Ishikawa (cell line): ENCODE results near the gene SCARF1.

Experiments used
- CEBPB ChIP-seq: IDR thresholded peaks from 2 replicates; pipeline ENCODE4 v1.6.1; 2012
- CREB1 ChIP-seq: IDR thresholded peaks from 2 replicates; pipeline ENCODE4 v1.6.1; 2012; ENCODE audit warnings: low read depth
- EGR1 ChIP-seq: IDR thresholded peaks from 2 replicates; pipeline ENCODE4 v1.6.1; 2012
- EP300 ChIP-seq: IDR thresholded peaks from 2 replicates; pipeline ENCODE4 v1.6.1; 2012; ENCODE audit warnings: borderline replicate concordance
- FOXM1 ChIP-seq: IDR thresholded peaks from 2 replicates; pipeline ENCODE4 v1.6.1; 2012; ENCODE audit warnings: low read depth, borderline replicate concordance
- NFIC ChIP-seq: IDR thresholded peaks from 2 replicates; pipeline ENCODE4 v1.6.1; 2012
- RAD21 ChIP-seq: IDR thresholded peaks from 2 replicates; pipeline ENCODE4 v1.6.1; 2012; ENCODE audit warnings: low read depth
- TAF1 ChIP-seq: IDR thresholded peaks from 2 replicates; pipeline ENCODE4 v1.6.1; 2012; ENCODE audit warnings: low read depth, mild to moderate bottlenecking
- TCF12 ChIP-seq: IDR thresholded peaks from 2 replicates; pipeline ENCODE4 v1.6.1; 2012; ENCODE audit warnings: low read depth
- TEAD4 ChIP-seq: IDR thresholded peaks from 2 replicates; pipeline ENCODE4 v1.6.1; 2012
- YY1 ChIP-seq: IDR thresholded peaks from 2 replicates; pipeline ENCODE4 v1.6.1; 2012; ENCODE audit warnings: low read depth
- ZBTB7A ChIP-seq: IDR thresholded peaks from 2 replicates; pipeline ENCODE4 v1.6.1; 2012; ENCODE audit warnings: low read depth
- TF ChIP-seq, protein P1 (sequence below): IDR thresholded peaks from 2 replicates; pipeline ENCODE4 v1.6.1; 2012; ENCODE audit warnings: low read depth, mild to moderate bottlenecking
- TF ChIP-seq, protein P2 (sequence below): IDR thresholded peaks from 2 replicates; pipeline ENCODE4 v1.6.1; 2012
- TF ChIP-seq, protein P3 (sequence below): IDR thresholded peaks from 2 replicates; pipeline ENCODE4 v1.6.1; 2012

Gene SCARF1

DNA sequence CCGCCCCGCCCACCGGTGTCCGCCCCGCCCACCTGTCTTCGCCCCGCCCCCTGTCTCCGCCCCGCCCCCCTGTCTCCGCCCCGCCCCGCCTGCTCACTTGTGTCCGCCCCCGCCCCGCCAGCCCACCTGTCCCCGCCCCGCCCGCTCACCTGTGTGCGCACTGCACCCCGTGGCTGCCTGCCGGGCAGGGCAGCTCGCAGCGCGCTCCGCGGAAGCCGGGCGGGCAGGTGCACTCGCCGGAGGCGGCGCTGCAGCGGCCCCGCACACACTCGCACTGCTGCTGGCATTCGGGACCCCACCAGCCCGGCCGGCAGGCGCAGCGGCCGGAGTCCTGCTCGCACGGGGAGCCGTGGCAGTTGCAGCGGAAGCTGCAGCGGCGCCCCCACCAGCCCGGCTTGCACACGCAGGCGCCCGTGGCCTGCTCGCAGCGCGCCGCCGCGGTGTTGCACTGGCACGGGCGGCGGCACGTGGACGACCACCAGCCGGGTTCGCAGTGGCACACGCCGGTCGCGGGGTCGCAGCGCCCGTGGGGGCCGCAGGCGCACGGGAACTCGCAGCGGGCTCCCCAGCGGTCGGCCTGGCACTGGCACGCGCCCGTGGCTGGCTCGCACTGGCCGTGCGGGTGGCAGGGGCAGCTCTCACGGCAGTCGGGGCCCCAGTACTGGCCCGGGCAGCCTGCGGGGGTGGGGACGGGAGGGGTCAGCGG is 2.1 kb downstream of the SCARF1 start:
- TF ChIP-seq, protein P1, sequence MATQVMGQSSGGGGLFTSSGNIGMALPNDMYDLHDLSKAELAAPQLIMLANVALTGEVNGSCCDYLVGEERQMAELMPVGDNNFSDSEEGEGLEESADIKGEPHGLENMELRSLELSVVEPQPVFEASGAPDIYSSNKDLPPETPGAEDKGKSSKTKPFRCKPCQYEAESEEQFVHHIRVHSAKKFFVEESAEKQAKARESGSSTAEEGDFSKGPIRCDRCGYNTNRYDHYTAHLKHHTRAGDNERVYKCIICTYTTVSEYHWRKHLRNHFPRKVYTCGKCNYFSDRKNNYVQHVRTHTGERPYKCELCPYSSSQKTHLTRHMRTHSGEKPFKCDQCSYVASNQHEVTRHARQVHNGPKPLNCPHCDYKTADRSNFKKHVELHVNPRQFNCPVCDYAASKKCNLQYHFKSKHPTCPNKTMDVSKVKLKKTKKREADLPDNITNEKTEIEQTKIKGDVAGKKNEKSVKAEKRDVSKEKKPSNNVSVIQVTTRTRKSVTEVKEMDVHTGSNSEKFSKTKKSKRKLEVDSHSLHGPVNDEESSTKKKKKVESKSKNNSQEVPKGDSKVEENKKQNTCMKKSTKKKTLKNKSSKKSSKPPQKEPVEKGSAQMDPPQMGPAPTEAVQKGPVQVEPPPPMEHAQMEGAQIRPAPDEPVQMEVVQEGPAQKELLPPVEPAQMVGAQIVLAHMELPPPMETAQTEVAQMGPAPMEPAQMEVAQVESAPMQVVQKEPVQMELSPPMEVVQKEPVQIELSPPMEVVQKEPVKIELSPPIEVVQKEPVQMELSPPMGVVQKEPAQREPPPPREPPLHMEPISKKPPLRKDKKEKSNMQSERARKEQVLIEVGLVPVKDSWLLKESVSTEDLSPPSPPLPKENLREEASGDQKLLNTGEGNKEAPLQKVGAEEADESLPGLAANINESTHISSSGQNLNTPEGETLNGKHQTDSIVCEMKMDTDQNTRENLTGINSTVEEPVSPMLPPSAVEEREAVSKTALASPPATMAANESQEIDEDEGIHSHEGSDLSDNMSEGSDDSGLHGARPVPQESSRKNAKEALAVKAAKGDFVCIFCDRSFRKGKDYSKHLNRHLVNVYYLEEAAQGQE = no peak
- TF ChIP-seq, protein P2, sequence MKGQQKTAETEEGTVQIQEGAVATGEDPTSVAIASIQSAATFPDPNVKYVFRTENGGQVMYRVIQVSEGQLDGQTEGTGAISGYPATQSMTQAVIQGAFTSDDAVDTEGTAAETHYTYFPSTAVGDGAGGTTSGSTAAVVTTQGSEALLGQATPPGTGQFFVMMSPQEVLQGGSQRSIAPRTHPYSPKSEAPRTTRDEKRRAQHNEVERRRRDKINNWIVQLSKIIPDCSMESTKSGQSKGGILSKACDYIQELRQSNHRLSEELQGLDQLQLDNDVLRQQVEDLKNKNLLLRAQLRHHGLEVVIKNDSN = 0 out of 2 replicates have a peak, but pooled peaks have one; percentile 20
- TF ChIP-seq ZBTB7A (0 out of 2 replicates have a peak, but pooled peaks have one; percentile 70), YY1 (no peak), TEAD4 (no peak; the same call in 1 of the 2 replicates), TCF12 (no peak), FOXM1 (no peak), EGR1 (no peak)
- TF ChIP-seq, protein P3, sequence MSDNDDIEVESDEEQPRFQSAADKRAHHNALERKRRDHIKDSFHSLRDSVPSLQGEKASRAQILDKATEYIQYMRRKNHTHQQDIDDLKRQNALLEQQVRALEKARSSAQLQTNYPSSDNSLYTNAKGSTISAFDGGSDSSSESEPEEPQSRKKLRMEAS = peak; percentile 40; the same call in 1 of the 2 replicates

DNA sequence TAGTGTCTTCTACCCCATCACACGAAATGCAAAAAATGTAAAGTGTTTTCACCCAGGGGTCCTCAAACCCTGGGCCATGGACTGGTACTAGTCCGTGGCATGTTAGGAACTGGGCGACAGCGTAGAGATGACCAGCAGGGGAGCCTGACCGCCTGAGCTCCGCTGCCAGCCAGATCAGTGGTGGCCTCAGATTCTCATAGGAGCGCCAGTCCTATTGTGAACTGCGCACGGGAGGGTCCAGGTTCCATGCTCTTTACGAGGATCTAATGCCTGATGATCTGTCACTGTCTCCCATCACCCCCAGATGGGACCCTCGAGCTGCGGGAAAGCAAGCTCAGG is 4.5 kb downstream of the SCARF1 start:
- TF ChIP-seq CEBPB (no peak), TAF1 (no peak), TEAD4 (no peak), ZBTB7A (no peak), EGR1 (no peak), CREB1 (no peak), EP300 (no peak), FOXM1 (no peak), RAD21 (no peak), YY1 (no peak), NFIC (no peak), TCF12 (no peak)
- TF ChIP-seq, protein P1 = no peak
- TF ChIP-seq, protein P3 = no peak
- TF ChIP-seq, protein P2 = no peak

DNA sequence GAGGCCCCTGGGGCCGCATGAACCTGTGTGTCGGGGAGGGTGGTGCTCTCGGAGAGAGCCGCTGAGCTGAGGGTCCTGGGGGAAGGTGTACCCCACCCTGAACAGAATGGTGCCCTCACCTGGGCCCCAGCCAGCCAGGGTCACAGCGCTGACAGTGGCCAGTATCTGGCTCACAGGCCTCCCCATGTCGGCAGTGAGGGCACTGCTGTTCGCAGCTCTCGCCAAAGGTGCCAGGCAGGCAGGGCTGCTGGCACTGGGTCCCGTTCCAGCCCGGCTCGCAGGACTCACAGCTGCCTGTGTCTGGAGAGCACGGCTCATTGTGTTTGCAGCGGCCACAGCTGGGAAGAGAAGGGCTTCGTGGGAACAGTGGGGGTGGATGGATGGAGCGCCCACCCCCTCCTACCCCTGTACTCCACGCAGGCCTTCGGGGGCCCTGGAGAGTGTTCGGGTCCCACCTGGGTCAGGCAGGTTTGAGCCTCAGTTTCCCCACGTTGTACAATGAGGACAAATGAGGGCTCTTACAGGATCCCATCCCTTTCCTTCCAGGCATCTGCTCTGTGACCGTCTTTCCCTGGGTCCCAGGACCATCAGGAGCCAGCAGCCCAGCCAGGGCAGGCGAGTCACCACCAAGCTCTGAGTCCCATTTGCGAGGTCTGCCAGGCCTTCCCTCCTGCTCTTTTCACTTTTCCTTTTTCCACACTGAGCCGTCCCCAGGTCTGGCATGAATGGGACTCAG is 5.0 kb downstream of the SCARF1 start:
- TF ChIP-seq TAF1 = no peak

DNA sequence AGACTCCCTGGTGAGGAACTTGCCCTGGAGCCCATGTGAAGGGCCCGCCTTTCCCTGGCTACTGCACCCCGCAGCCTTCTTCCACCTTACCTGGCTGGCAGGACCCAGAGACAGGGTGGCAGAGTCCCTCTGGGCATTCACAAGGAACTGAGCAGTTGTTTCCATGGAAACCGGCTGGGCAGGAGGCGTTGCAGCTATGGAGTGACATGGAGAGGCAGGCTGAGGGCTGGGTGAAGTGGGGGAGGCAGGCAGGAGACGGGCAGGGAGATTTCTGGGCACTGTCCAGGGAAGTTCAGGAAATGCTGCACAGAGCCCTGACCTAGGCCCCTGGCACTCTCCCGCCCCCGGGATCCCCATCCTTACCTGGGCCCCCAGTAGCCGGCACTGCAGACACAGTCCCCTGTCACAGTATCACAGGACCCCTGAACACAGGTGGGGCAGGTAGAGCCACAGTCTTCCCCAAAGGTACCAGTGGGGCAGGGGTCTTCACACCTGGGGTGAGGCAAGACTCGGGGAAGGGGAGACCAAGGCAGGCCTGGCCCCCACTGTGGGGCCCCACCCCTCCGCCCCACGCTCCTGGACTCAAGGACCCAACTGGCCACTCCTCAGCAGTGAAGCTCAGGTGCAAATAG is 5.9 kb downstream of the SCARF1 start:
- no peak for TF ChIP-seq TAF1
- TF ChIP-seq CREB1 = no peak
- no peak for TF ChIP-seq ZBTB7A
- TF ChIP-seq EP300 = no peak
- TF ChIP-seq YY1 = no peak
- TF ChIP-seq, protein P1 = no peak
